Liver (tissue), 9 donors: ENCODE results near the gene GNG8. TPM values are rescaled to one million over a fixed set of nuclear protein-coding genes. Genes with fewer than 3 reads are reported as not detected.

Experiments used
- DNase-seq: peaks from one replicate; pipeline ENCODE4 v3.0.0-alpha.2; 2017; ENCODE audit warnings: low spot score
- H3K27ac ChIP-seq, 2 donors: one replicate each; pipeline ENCODE4 v1.7.0; 2013; ENCODE audit warnings: inconsistent platforms in 2 of 2, low read length in 2 of 2, control low read depth in 1 of 2, low read depth in 1 of 2, mild to moderate bottlenecking in 1 of 2
- H3K27me3 ChIP-seq, 4 donors: one replicate each; pipeline versions ENCODE4 v1.6.1 to v1.7.0; 2013; ENCODE audit warnings: low read length in 3 of 4, inconsistent platforms in 1 of 4, mild to moderate bottlenecking in 1 of 4, moderate library complexity in 1 of 4; ENCODE audit not compliant: control insufficient read depth in 4 of 4, insufficient read depth in 4 of 4
- H3K36me3 ChIP-seq, 4 donors: one replicate each; pipeline versions ENCODE4 v1.6.1 to v1.7.0; 2013; ENCODE audit warnings: low read length in 3 of 4, mild to moderate bottlenecking in 3 of 4, low read depth in 1 of 4, moderate library complexity in 1 of 4; ENCODE audit not compliant: control insufficient read depth in 4 of 4, insufficient read depth in 3 of 4
- H3K4me1 ChIP-seq, 4 donors: one replicate each; pipeline versions ENCODE4 v1.6.1 to v1.7.0; 2013; ENCODE audit warnings: low read length in 3 of 4, mild to moderate bottlenecking in 3 of 4, moderate library complexity in 1 of 4; ENCODE audit not compliant: control insufficient read depth in 4 of 4, insufficient read depth in 4 of 4
- H3K4me3 ChIP-seq, 3 donors: one replicate each; pipeline versions ENCODE4 v1.6.1 to v1.7.0; 2013; ENCODE audit warnings: low read length in 3 of 3, control low read depth in 1 of 3, low read depth in 1 of 3, mild to moderate bottlenecking in 1 of 3
- H3K9ac ChIP-seq, 2 donors: one replicate each; pipeline ENCODE4 v1.7.0; 2013; ENCODE audit warnings: low read length in 2 of 2, mild to moderate bottlenecking in 2 of 2, moderate library complexity in 2 of 2, control low read depth in 1 of 2, low read depth in 1 of 2
- H3K9me3 ChIP-seq, 4 donors: one replicate each; pipeline versions ENCODE4 v1.6.1 to v1.7.0; 2013; ENCODE audit warnings: low read length in 3 of 4; ENCODE audit not compliant: control insufficient read depth in 4 of 4
- ATF3 ChIP-seq: IDR thresholded peaks from 2 replicates; pipeline ENCODE4 v1.6.1; 2016; ENCODE audit warnings: antibody characterized with exemption
- EGR1 ChIP-seq, 2 donors: IDR thresholded peaks; 2 replicates each; pipeline ENCODE4 v1.6.1; 2016 to 2018; ENCODE audit warnings: antibody characterized with exemption in 2 of 2, low read depth in 2 of 2
- FOXA1 ChIP-seq: IDR thresholded peaks from 2 replicates; pipeline ENCODE4 v1.6.1; 2016; ENCODE audit warnings: antibody characterized with exemption
- FOXA2 ChIP-seq: IDR thresholded peaks from 2 replicates; pipeline ENCODE4 v1.6.1; 2016; ENCODE audit warnings: antibody characterized with exemption
- GABPA ChIP-seq, 2 donors: IDR thresholded peaks in 1 of 2; conservative IDR thresholded peaks in 1 of 2; 2 replicates each; pipeline ENCODE4 v1.6.1; 2016; ENCODE audit warnings: antibody characterized with exemption in 2 of 2, mild to moderate bottlenecking in 1 of 2, moderate library complexity in 1 of 2
- HNF4A ChIP-seq, 2 donors: conservative IDR thresholded peaks; 2 replicates each; pipeline ENCODE4 v1.6.1; 2016; ENCODE audit warnings: antibody characterized with exemption in 2 of 2, mild to moderate bottlenecking in 2 of 2
- HNF4G ChIP-seq: IDR thresholded peaks from 2 replicates; pipeline ENCODE4 v1.6.1; 2016; ENCODE audit warnings: antibody characterized with exemption
- JUND ChIP-seq, 2 donors: IDR thresholded peaks; 2 replicates each; pipeline ENCODE4 v1.6.1; 2016; ENCODE audit warnings: antibody characterized with exemption in 2 of 2
- MAX ChIP-seq: IDR thresholded peaks from 2 replicates; pipeline ENCODE4 v1.6.1; 2016; ENCODE audit warnings: antibody characterized with exemption
- NR2F2 ChIP-seq: IDR thresholded peaks from 2 replicates; pipeline ENCODE4 v1.6.1; 2016; ENCODE audit warnings: antibody characterized with exemption
- RAD21 ChIP-seq, 2 donors: IDR thresholded peaks; 2 replicates each; pipeline ENCODE4 v1.6.1; 2016; ENCODE audit warnings: antibody characterized with exemption in 2 of 2, mild to moderate bottlenecking in 2 of 2
- RXRA ChIP-seq, 2 donors: IDR thresholded peaks; 2 replicates each; pipeline ENCODE4 v1.6.1; 2017 to 2018; ENCODE audit warnings: antibody characterized with exemption in 2 of 2, mild to moderate bottlenecking in 1 of 2
- SP1 ChIP-seq: IDR thresholded peaks from 2 replicates; pipeline ENCODE4 v1.6.1; 2018; ENCODE audit warnings: antibody characterized with exemption, mild to moderate bottlenecking
- TAF1 ChIP-seq: conservative IDR thresholded peaks from 2 replicates; pipeline ENCODE4 v1.6.1; 2016; ENCODE audit warnings: antibody characterized with exemption, mild to moderate bottlenecking
- YY1 ChIP-seq: IDR thresholded peaks from 2 replicates; pipeline ENCODE4 v1.6.1; 2016; ENCODE audit warnings: antibody characterized with exemption, mild to moderate bottlenecking
- ZBTB33 ChIP-seq: IDR thresholded peaks from 2 replicates; pipeline ENCODE4 v1.6.1; 2016; ENCODE audit warnings: antibody characterized with exemption
- WGBS: extraction: QIAGEN DNeasy Blood & Tissue Kit; methylation state at CpG from one replicate; pipeline ENCODE4 v1.1.7; 2013; 5-methylcytosine and 5-hydroxymethylcytosine counted together
- polyA plus RNA-seq, 2 donors: library from polyadenylated mRNA; stranded (reverse) in 1 of 2; unstranded in 1 of 2; fragments of 200-250 nt in 1 of 2; fragments of >200 nt in 1 of 2; fragmentation: Nextera tagmentation in 1 of 2; extraction: Ambion mirVana in 1 of 2; gene quantifications; one replicate each; pipeline versions ENCODE4 v1.2.1 to v1.2.3, GENCODE V29; 2013 to 2015
- total RNA-seq, 2 donors: library from RNA; depleted of rRNA; stranded (reverse); fragments of >200 nt; gene quantifications; one replicate each; pipeline ENCODE4 v1.2.3, GENCODE V29; 2014
- TF ChIP-seq, protein P1 (sequence below): fragments of 150-350 bp; IDR thresholded peaks from 2 replicates; pipeline ENCODE4 v1.5.1; 2017; ENCODE audit warnings: improper control_type of control experiment, low read depth, low read length; ENCODE audit not compliant: missing input control
- TF ChIP-seq, protein P2 (sequence below): IDR thresholded peaks from 2 replicates; pipeline ENCODE4 v1.6.1; 2016; ENCODE audit warnings: antibody characterized with exemption, mild to moderate bottlenecking
- donor health status: healthy.
- donor health status: healthy.
- donor health status: healthy.
- donor health status: healthy.
- donor health status: healthy.

GNG8 gene
- total and polyA plus RNA-seq, 4 donors, result not detected

DNA sequence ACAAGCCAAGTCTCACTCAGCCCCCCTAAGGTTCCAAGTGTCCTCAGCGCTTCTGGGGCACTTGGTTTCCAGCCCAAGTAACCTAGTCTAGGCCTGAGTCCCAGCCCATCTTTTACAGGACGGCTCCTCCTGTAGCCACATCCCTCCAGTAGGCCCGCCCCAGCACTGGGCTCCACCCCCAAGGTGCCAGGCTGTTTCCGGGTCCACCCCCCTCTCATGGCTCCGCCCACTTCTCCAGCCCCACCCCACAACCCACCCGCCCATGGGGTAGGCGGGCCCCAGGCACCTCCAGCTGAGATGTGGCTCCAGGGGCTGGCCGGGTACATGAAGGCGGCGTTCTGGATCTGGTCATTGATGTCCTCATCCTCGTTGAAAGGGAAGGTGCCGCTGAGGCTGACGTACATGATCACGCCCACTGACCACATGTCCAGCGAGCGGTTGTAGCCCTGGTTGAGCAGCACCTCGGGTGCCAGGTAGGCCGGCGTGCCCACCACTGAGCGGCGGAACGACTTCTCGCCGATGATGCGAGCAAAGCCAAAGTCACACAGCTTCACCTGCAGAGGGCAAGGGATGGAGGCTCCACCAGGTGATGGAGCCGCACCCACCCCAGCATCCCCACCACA, 42.2 kb upstream of the GNG8 start:
- DNase-seq, result peak; percentile 61
- TF ChIP-seq HNF4A (conservative IDR thresholded peaks at IDR 0.05) (no peak), NR2F2 (no peak), YY1 (no peak)
- no peaks in the 10 kb centered on the region for H3K27me3 ChIP-seq
- peaks cover 17 to 54% (median 32%) of the 10 kb centered on the region in 4 donors for H3K36me3 ChIP-seq
- no peak overlapping the region for H3K9ac ChIP-seq
- no peak overlapping the region for H3K4me3 ChIP-seq
- no peaks in the 10 kb centered on the region for H3K4me1 ChIP-seq
- WGBS, result 91% methylated on average over 26 of the region's 26 CpGs
- H3K9me3 ChIP-seq, result no peaks in the 10 kb centered on the region
- H3K27ac ChIP-seq, result no peak overlapping the region

GRCh38 chr19:46674416-46675178, 38.6 kb upstream of the GNG8 start:
- no peak overlapping the region for H3K9ac ChIP-seq
- WGBS, result 96% methylated on average over 21 of the region's 21 CpGs
- DNase-seq, result no peak
- H3K4me1 ChIP-seq, result no peaks in the 10 kb centered on the region
- no peaks in the 10 kb centered on the region for H3K9me3 ChIP-seq
- no peak overlapping the region for H3K27ac ChIP-seq
- peaks cover 16 to 46% (median 27%) of the 10 kb centered on the region in 4 donors for H3K36me3 ChIP-seq
- no peak for TF ChIP-seq NR2F2
- TF ChIP-seq HNF4A (conservative IDR thresholded peaks at IDR 0.05), result no peak
- no peak for TF ChIP-seq FOXA2
- TF ChIP-seq, protein P1, sequence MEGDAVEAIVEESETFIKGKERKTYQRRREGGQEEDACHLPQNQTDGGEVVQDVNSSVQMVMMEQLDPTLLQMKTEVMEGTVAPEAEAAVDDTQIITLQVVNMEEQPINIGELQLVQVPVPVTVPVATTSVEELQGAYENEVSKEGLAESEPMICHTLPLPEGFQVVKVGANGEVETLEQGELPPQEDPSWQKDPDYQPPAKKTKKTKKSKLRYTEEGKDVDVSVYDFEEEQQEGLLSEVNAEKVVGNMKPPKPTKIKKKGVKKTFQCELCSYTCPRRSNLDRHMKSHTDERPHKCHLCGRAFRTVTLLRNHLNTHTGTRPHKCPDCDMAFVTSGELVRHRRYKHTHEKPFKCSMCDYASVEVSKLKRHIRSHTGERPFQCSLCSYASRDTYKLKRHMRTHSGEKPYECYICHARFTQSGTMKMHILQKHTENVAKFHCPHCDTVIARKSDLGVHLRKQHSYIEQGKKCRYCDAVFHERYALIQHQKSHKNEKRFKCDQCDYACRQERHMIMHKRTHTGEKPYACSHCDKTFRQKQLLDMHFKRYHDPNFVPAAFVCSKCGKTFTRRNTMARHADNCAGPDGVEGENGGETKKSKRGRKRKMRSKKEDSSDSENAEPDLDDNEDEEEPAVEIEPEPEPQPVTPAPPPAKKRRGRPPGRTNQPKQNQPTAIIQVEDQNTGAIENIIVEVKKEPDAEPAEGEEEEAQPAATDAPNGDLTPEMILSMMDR, result no peak
- no peak for TF ChIP-seq JUND (IDR thresholded peaks at IDR 0.05)
- no peak for TF ChIP-seq ZBTB33
- TF ChIP-seq HNF4G, result no peak
- TF ChIP-seq YY1, result no peak
- TF ChIP-seq, protein P2, sequence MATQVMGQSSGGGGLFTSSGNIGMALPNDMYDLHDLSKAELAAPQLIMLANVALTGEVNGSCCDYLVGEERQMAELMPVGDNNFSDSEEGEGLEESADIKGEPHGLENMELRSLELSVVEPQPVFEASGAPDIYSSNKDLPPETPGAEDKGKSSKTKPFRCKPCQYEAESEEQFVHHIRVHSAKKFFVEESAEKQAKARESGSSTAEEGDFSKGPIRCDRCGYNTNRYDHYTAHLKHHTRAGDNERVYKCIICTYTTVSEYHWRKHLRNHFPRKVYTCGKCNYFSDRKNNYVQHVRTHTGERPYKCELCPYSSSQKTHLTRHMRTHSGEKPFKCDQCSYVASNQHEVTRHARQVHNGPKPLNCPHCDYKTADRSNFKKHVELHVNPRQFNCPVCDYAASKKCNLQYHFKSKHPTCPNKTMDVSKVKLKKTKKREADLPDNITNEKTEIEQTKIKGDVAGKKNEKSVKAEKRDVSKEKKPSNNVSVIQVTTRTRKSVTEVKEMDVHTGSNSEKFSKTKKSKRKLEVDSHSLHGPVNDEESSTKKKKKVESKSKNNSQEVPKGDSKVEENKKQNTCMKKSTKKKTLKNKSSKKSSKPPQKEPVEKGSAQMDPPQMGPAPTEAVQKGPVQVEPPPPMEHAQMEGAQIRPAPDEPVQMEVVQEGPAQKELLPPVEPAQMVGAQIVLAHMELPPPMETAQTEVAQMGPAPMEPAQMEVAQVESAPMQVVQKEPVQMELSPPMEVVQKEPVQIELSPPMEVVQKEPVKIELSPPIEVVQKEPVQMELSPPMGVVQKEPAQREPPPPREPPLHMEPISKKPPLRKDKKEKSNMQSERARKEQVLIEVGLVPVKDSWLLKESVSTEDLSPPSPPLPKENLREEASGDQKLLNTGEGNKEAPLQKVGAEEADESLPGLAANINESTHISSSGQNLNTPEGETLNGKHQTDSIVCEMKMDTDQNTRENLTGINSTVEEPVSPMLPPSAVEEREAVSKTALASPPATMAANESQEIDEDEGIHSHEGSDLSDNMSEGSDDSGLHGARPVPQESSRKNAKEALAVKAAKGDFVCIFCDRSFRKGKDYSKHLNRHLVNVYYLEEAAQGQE, result no peak
- TF ChIP-seq SP1, result no peak
- TF ChIP-seq FOXA1, result no peak
- no peak for TF ChIP-seq MAX
- TF ChIP-seq RXRA (IDR thresholded peaks at IDR 0.05), result no peak
- no peak for TF ChIP-seq TAF1
- TF ChIP-seq GABPA (IDR thresholded peaks at IDR 0.05 in 1 of 2, conservative IDR thresholded peaks at IDR 0.05 in 1 of 2), result no peak
- TF ChIP-seq EGR1 (IDR thresholded peaks at IDR 0.05; ENCODE audit: low read depth in 2 of 2), result no peak
- TF ChIP-seq ATF3, result no peak
- TF ChIP-seq RAD21 (IDR thresholded peaks at IDR 0.05), result no peak
- no peak overlapping the region for H3K4me3 ChIP-seq
- no peaks in the 10 kb centered on the region for H3K27me3 ChIP-seq
